Transverse colon (tissue), 3 donors: Measurements from ENCODE around the gene KCNIP3.

ENCODE experiments used
- CTCF ChIP-seq, 5 experiments: fragments of 200-600 bp in 3 of 5; fragments of 450-650 bp in 2 of 5; sonication (generic) in 3 of 5; IDR thresholded peaks; 1 replicate in 2 of 5; 2 replicates in 3 of 5; pipeline ENCODE4 v1.5.1; 2016 to 2017; ENCODE audit warnings: antibody characterized with exemption in 5 of 5, inconsistent platforms in 3 of 5, mild to moderate bottlenecking in 2 of 5, moderate library complexity in 1 of 5
- EP300 ChIP-seq: sonication (generic); formaldehyde crosslinking; IDR thresholded peaks from one replicate; pipeline ENCODE4 v1.6.1; 2017; ENCODE audit warnings: antibody characterized with exemption, low read depth

DNA sequence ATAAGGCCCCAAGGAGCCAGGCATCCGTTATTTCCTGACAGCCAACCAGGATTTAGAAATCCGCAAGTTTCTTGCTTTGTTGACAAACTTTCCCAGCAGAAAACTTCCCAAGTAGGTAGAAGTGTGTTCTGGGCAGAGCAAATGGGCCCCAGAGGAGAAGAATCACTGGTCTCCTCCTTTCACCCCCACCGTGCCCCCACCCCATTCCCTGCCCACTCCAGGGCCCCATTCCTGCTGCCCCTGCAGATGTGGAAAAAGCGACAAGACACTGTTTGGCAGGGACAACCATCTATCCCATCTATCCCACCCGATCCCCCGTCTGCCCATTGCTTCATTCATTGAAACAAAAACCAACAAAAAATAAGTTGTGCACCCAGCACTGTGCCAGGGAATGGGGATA lies 95.2 kb downstream of the KCNIP3 start:
- TF ChIP-seq EP300, result no peak
- TF ChIP-seq CTCF (IDR thresholded peaks at IDR 0.05), result no peak
